PFSK-1 (cell line): Measurements from ENCODE around the gene HID1.

ENCODE experiments used
- FOXP2 ChIP-seq: optimal IDR thresholded peaks from 2 replicates; pipeline ENCODE3; 2011; ENCODE audit warnings: borderline replicate concordance, control low read depth, inconsistent platforms; ENCODE audit not compliant: insufficient read depth; ENCODE audit errors: extremely low read length, extremely low read depth
- POLR2AphosphoS5 ChIP-seq: IDR thresholded peaks from 2 replicates; pipeline ENCODE4 v1.6.1; 2012; ENCODE audit warnings: low read depth, mild to moderate bottlenecking, control low read depth, low read length, moderate library complexity
- REST ChIP-seq, 2 experiments: IDR thresholded peaks; 2 replicates each; pipeline versions ENCODE4 v1.6.1 to v1.8.0; 2011 to 2012; ENCODE audit warnings: low read depth in 2 of 2, low read length in 2 of 2, control low read depth in 1 of 2, inconsistent platforms in 1 of 2, mild to moderate bottlenecking in 1 of 2, moderate library complexity in 1 of 2; ENCODE audit not compliant: insufficient read depth in 1 of 2
- SIN3A ChIP-seq: IDR thresholded peaks from 2 replicates; pipeline ENCODE4 v1.6.1; 2012; ENCODE audit warnings: mild to moderate bottlenecking, low read length, moderate library complexity, borderline replicate concordance; ENCODE audit not compliant: insufficient read depth
- TAF1 ChIP-seq: IDR thresholded peaks from 2 replicates; pipeline ENCODE4 v1.6.1; 2012; ENCODE audit warnings: low read length, control low read depth, borderline replicate concordance; ENCODE audit not compliant: insufficient read depth

Gene HID1

GRCh38 chr17:74979408-74980146 is 7.0 kb upstream of the HID1 start:
- TF ChIP-seq TAF1 (no peak), POLR2AphosphoS5 (no peak), FOXP2 (no peak), REST (IDR thresholded peaks at IDR 0.05; ENCODE audit: insufficient read depth in 1 of 2, low read depth in 2 of 2, low read length in 2 of 2) (no peak), SIN3A (no peak)

DNA sequence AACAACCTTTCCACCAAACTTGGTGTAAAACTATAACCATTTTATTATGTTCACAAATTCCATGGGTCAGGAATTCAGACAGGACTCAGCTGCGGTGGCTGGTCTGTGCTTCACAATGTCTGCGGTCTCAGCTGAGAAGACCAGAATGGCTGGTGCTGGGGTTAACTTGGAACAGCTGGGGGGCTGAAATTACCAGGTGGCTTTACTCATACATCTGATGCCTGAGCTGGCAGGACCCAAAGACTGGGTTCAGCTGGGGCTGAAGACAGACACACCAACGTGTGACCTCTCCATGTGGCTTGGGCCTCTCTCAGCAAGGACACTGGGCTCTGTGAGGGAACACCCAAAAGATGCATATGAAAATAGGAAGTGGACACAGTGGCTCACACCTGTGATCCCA is 5.7 kb upstream of the HID1 start:
- TF ChIP-seq FOXP2 (no peak), SIN3A (no peak), REST (IDR thresholded peaks at IDR 0.05; ENCODE audit: insufficient read depth in 1 of 2, low read depth in 2 of 2, low read length in 2 of 2) (no peak), POLR2AphosphoS5 (no peak), TAF1 (no peak)

DNA sequence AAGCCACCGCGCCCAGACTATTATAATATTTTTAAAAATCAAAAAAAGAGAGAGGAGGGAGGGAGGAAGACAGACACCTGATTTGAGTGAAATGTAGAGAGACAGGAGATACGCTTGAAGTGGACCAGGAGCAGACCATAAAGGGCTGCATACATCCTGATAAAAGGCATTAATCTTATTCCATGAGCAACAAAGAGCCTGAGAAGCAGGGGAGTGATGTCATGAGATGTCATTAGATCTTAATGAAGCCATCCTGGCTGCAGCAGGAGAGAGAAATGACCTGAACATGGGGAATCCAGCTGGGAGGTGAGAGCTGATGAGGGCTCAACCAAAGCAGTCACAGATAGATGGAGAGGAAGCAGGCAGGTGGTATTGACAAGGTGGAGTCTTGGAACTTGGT is 5.2 kb upstream of the HID1 start:
- TF ChIP-seq SIN3A (no peak), POLR2AphosphoS5 (no peak), FOXP2 (no peak), REST (IDR thresholded peaks at IDR 0.05; ENCODE audit: insufficient read depth in 1 of 2, low read depth in 2 of 2, low read length in 2 of 2) (no peak), TAF1 (no peak)

- no peak for TF ChIP-seq POLR2AphosphoS5
- TF ChIP-seq TAF1, result no peak
- no peak for TF ChIP-seq REST (IDR thresholded peaks at IDR 0.05; ENCODE audit: insufficient read depth in 1 of 2, low read depth in 2 of 2, low read length in 2 of 2)
- TF ChIP-seq FOXP2, result no peak
- TF ChIP-seq SIN3A, result no peak
Measured at GRCh38 chr17:74975943-74976342, 3.4 kb upstream of the HID1 start.

DNA sequence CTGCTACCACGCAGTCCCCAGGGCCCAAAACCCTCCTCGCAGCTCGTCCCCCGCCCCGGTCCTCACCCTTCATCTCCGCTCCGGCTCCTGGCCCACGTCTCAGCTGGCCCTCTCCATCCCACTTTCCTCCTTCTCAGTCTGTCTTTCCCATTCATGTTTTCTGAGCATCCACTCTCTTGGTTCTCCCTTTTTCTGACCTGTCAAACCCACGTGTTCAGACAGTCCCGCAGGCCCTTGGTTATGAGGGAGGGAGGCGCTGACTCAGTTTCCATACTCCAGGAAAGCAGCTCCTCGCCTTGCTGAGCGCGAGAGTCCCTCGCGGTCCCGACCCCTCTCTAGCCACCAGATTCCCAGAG is 392 bp upstream of the HID1 start:
- TF ChIP-seq REST (IDR thresholded peaks at IDR 0.05; ENCODE audit: insufficient read depth in 1 of 2, low read depth in 2 of 2, low read length in 2 of 2), result no peak
- no peak for TF ChIP-seq SIN3A
- TF ChIP-seq TAF1, result no peak
- TF ChIP-seq FOXP2, result no peak
- no peak for TF ChIP-seq POLR2AphosphoS5
